Measurements from ENCODE around the gene AURKA.

The AURKA gene

GRCh38 chr20:56438284-56438683 is 46.3 kb upstream of the AURKA start:
- H3F3A ChIP-seq (ENCODE audit: insufficient read depth, low read length): no peaks in the 10 kb centered on the region

DNA sequence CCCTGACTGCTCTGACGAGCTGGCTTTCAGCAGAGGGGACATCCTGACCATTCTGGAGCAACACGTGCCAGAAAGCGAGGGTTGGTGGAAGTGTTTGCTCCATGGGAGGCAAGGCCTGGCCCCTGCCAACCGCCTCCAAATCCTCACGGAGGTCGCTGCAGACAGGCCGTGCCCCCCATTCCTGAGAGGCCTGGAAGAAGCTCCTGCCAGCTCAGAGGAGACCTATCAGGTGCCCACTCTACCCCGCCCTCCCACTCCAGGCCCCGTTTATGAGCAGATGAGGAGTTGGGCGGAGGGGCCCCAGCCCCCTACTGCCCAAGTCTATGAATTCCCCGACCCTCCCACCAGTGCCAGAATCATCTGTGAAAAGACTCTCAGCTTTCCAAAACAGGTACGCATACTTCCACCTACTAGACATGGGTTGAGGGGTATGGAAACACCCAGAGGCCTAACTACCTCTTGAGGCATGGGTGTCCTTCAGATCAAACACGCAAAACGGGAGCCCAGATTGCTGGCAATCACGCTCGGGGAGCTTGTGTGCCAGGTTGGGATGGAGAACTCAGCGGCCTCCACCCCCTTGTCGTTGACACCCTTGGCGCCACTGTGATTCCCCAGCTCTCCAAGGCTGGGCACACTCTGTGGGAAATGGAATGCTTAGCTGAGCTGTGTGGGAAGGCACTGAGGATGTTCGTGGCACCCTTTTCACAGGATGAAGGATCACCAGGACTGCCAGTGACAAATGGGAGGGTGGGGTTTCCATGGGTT is 45.4 kb upstream of the AURKA start:
- Histone ChIP-seq H3K4me1 (ENCODE audit: insufficient read depth, low read length, severe bottlenecking) (no peaks in the 10 kb centered on the region), H2AFZ (ENCODE audit: low read length) (no peak overlapping the region), H3K9me2 (ENCODE audit: low read depth, low read length) (no peaks in the 10 kb centered on the region), H3K27ac (ENCODE audit: low read depth, low read length, poor library complexity, severe bottlenecking) (no peak overlapping the region), H3F3A (ENCODE audit: insufficient read depth, low read length) (no peaks in the 10 kb centered on the region), H3K27me3 (ENCODE audit: insufficient read depth, low read length) (no peaks in the 10 kb centered on the region), H4K20me1 (ENCODE audit: insufficient read depth, low read length) (no peaks in the 10 kb centered on the region), H3K4me3 (ENCODE audit: low read depth, low read length, poor library complexity, severe bottlenecking) (no peak overlapping the region), H3K79me2 (ENCODE audit: insufficient read depth, low read length) (no peaks in the 10 kb centered on the region), H3K36me3 (ENCODE audit: insufficient read depth, low read length) (no peaks in the 10 kb centered on the region), H3K4me2 (ENCODE audit: low read length) (no peak overlapping the region), H3K9me3 (ENCODE audit: low read length) (no peaks in the 10 kb centered on the region), H3K9ac (ENCODE audit: low read length) (no peak overlapping the region)
- TF ChIP-seq EZH2 (IDR thresholded peaks at IDR 0.05; ENCODE audit: borderline replicate concordance, low read length): no peak
- TF ChIP-seq, protein P1, sequence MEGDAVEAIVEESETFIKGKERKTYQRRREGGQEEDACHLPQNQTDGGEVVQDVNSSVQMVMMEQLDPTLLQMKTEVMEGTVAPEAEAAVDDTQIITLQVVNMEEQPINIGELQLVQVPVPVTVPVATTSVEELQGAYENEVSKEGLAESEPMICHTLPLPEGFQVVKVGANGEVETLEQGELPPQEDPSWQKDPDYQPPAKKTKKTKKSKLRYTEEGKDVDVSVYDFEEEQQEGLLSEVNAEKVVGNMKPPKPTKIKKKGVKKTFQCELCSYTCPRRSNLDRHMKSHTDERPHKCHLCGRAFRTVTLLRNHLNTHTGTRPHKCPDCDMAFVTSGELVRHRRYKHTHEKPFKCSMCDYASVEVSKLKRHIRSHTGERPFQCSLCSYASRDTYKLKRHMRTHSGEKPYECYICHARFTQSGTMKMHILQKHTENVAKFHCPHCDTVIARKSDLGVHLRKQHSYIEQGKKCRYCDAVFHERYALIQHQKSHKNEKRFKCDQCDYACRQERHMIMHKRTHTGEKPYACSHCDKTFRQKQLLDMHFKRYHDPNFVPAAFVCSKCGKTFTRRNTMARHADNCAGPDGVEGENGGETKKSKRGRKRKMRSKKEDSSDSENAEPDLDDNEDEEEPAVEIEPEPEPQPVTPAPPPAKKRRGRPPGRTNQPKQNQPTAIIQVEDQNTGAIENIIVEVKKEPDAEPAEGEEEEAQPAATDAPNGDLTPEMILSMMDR (IDR thresholded peaks at IDR 0.05; ENCODE audit: low read length): no peak

More at GRCh38 chr20:56438284-56438683, 46.3 kb upstream of the AURKA start:
- Histone ChIP-seq H3K36me3 (ENCODE audit: insufficient read depth, low read length) (no peaks in the 10 kb centered on the region), H3K9me3 (ENCODE audit: low read length) (no peaks in the 10 kb centered on the region), H3K27me3 (ENCODE audit: insufficient read depth, low read length) (no peaks in the 10 kb centered on the region), H3K9me2 (ENCODE audit: low read depth, low read length) (no peaks in the 10 kb centered on the region), H3K27ac (ENCODE audit: low read depth, low read length, poor library complexity, severe bottlenecking) (no peak overlapping the region), H3K4me1 (ENCODE audit: insufficient read depth, low read length, severe bottlenecking) (no peaks in the 10 kb centered on the region), H3K9ac (ENCODE audit: low read length) (no peak overlapping the region), H3K4me2 (ENCODE audit: low read length) (no peak overlapping the region), H4K20me1 (ENCODE audit: insufficient read depth, low read length) (no peaks in the 10 kb centered on the region), H3K79me2 (ENCODE audit: insufficient read depth, low read length) (no peaks in the 10 kb centered on the region), H2AFZ (ENCODE audit: low read length) (no peak overlapping the region), H3K4me3 (ENCODE audit: low read depth, low read length, poor library complexity, severe bottlenecking) (no peak overlapping the region)
- no peak for TF ChIP-seq EZH2 (IDR thresholded peaks at IDR 0.05; ENCODE audit: borderline replicate concordance, low read length)
- TF ChIP-seq, protein P1 (IDR thresholded peaks at IDR 0.05; ENCODE audit: low read length): no peak

GRCh38 chr20:56433880-56434255 is 41.9 kb upstream of the AURKA start:
- Histone ChIP-seq H3K4me1 (ENCODE audit: insufficient read depth, low read length, severe bottlenecking) (peaks cover 11% of the 10 kb centered on the region), H3K9me3 (ENCODE audit: low read length) (no peaks in the 10 kb centered on the region), H3K4me2 (ENCODE audit: low read length) (no peak overlapping the region), H4K20me1 (ENCODE audit: insufficient read depth, low read length) (no peaks in the 10 kb centered on the region), H3K27ac (ENCODE audit: low read depth, low read length, poor library complexity, severe bottlenecking) (no peak overlapping the region), H3K9ac (ENCODE audit: low read length) (no peak overlapping the region), H3K27me3 (ENCODE audit: insufficient read depth, low read length) (no peaks in the 10 kb centered on the region), H3K79me2 (ENCODE audit: insufficient read depth, low read length) (no peaks in the 10 kb centered on the region), H3K4me3 (ENCODE audit: low read depth, low read length, poor library complexity, severe bottlenecking) (no peak overlapping the region), H3K9me2 (ENCODE audit: low read depth, low read length) (no peaks in the 10 kb centered on the region), H3F3A (ENCODE audit: insufficient read depth, low read length) (no peaks in the 10 kb centered on the region), H2AFZ (ENCODE audit: low read length) (no peak overlapping the region), H3K36me3 (ENCODE audit: insufficient read depth, low read length) (no peaks in the 10 kb centered on the region)
- TF ChIP-seq, protein P1 (IDR thresholded peaks at IDR 0.05; ENCODE audit: low read length): no peak
- no peak for TF ChIP-seq EZH2 (IDR thresholded peaks at IDR 0.05; ENCODE audit: borderline replicate concordance, low read length)

Data from OCI-LY1 (cell line).